LNCAP (cell line): ENCODE data around the gene PAPPA.

Experiments used
- CTCF ChIP-seq: fragments of 450-650 bp; IDR thresholded peaks from 2 replicates; pipeline ENCODE4 v1.5.1; 2017; ENCODE audit warnings: mild to moderate bottlenecking

Gene PAPPA

GRCh38 chr9:116345393-116345792 lies 191.8 kb downstream of the PAPPA start:
- no peak for TF ChIP-seq CTCF

- TF ChIP-seq CTCF, result no peak
These were observed 192.2 kb downstream of the PAPPA start for GRCh38 chr9:116345817-116346216.

- no peak for TF ChIP-seq CTCF
These were observed 196.1 kb downstream of the PAPPA start for GRCh38 chr9:116349684-116350083.

GRCh38 chr9:116350213-116350612 lies 196.6 kb downstream of the PAPPA start:
- TF ChIP-seq CTCF, result no peak

GRCh38 chr9:116352958-116353357 lies 199.4 kb downstream of the PAPPA start:
- no peak for TF ChIP-seq CTCF

GRCh38 chr9:116355153-116355921 lies 201.7 kb downstream of the PAPPA start:
- no peak for TF ChIP-seq CTCF

GRCh38 chr9:116358251-116358650 lies 204.7 kb downstream of the PAPPA start:
- no peak for TF ChIP-seq CTCF

- no peak for TF ChIP-seq CTCF
These were observed 206.4 kb downstream of the PAPPA start for GRCh38 chr9:116360016-116360415.
